DOHH2 (cell line): ENCODE results near the gene EXOSC2.
A peak's percentile ranks its signal among the peaks of the same experiment; 100 is the strongest.

Experiments used
- H3F3A ChIP-seq: fragments of 200-600 bp; sonication (generic), shearing (Covaris generic); 2 replicates; pipeline ENCODE4 v1.6.0; 2016; ENCODE audit warnings: antibody characterized with exemption, mild to moderate bottlenecking; ENCODE audit not compliant: control insufficient read depth, insufficient read depth
- H3K27ac ChIP-seq: fragments of 200-600 bp; sonication (generic); 2 replicates; pipeline ENCODE4 v1.5.1; 2014; ENCODE audit warnings: low read depth, mild to moderate bottlenecking, low read length, moderate library complexity
- H3K27me3 ChIP-seq: fragments of 200-600 bp; sonication (generic); 2 replicates; pipeline ENCODE4 v1.6.1; 2014; ENCODE audit warnings: mild to moderate bottlenecking, low read length, mixed read lengths; ENCODE audit not compliant: control insufficient read depth
- H3K36me3 ChIP-seq: fragments of 200-600 bp; sonication (generic); 2 replicates; pipeline ENCODE4 v1.6.1; 2014; ENCODE audit warnings: mild to moderate bottlenecking, low read length, moderate library complexity, mixed read lengths; ENCODE audit not compliant: control insufficient read depth
- H3K4me1 ChIP-seq: fragments of 200-600 bp; sonication (generic); 2 replicates; pipeline ENCODE4 v1.6.1; 2014; ENCODE audit warnings: mild to moderate bottlenecking, low read length, mixed read lengths; ENCODE audit not compliant: control insufficient read depth
- H3K4me2 ChIP-seq: fragments of 200-600 bp; sonication (generic); 2 replicates; pipeline ENCODE4 v1.6.0; 2014; ENCODE audit warnings: mild to moderate bottlenecking, low read length, moderate library complexity
- H3K4me3 ChIP-seq: fragments of 200-600 bp; sonication (generic); 2 replicates; pipeline ENCODE4 v1.5.1; 2014; ENCODE audit warnings: mild to moderate bottlenecking, low read length, mixed read lengths
- H3K79me2 ChIP-seq: fragments of 200-600 bp; sonication (generic); 2 replicates; pipeline ENCODE4 v1.6.1; 2014; ENCODE audit warnings: mild to moderate bottlenecking, low read length, mixed read lengths; ENCODE audit not compliant: control insufficient read depth
- H3K9me2 ChIP-seq: fragments of 200-600 bp; sonication (generic); replicated peaks from 2 replicates; pipeline ENCODE4 v1.6.1; 2014; ENCODE audit warnings: mild to moderate bottlenecking, low read length, mixed read lengths; ENCODE audit not compliant: control insufficient read depth
- H3K9me3 ChIP-seq: fragments of 200-600 bp; sonication (generic); 2 replicates; pipeline ENCODE4 v1.6.1; 2014; ENCODE audit warnings: antibody characterized with exemption, low read length, mixed read lengths; ENCODE audit not compliant: control insufficient read depth, insufficient read depth
- H4K20me1 ChIP-seq: fragments of 200-600 bp; sonication (generic); 2 replicates; pipeline ENCODE4 v1.6.0; 2014; ENCODE audit warnings: low read depth, mild to moderate bottlenecking, antibody characterized with exemption, low read length, moderate library complexity; ENCODE audit not compliant: control insufficient read depth, insufficient read depth
- EZH2phosphoT487 ChIP-seq: fragments of 200-600 bp; sonication (generic); IDR thresholded peaks from 2 replicates; pipeline ENCODE4 v1.6.1; 2017; ENCODE audit warnings: borderline replicate concordance, mild to moderate bottlenecking, antibody characterized with exemption, low read length, moderate library complexity, mixed read lengths
- TF ChIP-seq, protein P1 (sequence below): fragments of 200-600 bp; sonication (generic); IDR thresholded peaks from one replicate; pipeline ENCODE4 v1.5.1; 2014; ENCODE audit warnings: antibody characterized with exemption, mild to moderate bottlenecking, low read depth, low read length; ENCODE audit not compliant: poor library complexity, severe bottlenecking

EXOSC2 gene

DNA sequence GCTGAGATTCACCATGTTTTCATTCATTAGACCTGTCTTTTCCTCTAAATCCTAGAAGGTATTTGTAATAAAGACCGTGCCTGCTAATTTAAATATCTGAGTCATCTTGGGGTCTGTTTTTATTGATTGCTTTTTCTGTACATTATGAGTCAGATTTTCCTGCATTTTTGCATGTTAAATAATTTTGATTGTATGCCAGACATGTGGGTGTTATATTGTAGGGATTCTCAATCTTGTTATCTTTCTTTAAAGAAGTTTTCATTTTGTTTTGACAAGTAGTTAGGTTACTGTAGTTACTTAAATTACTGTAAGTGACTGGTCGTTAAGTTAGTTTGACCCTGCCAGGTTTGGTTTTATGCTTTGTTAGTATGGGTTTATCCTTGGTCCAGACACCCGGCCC is 35.1 kb downstream of the EXOSC2 start:
- peaks cover 5% of the 10 kb centered on the region for H3K79me2 ChIP-seq
- H3K27ac ChIP-seq: no peak overlapping the region
- TF ChIP-seq EZH2phosphoT487: no peak
- TF ChIP-seq, protein P1, sequence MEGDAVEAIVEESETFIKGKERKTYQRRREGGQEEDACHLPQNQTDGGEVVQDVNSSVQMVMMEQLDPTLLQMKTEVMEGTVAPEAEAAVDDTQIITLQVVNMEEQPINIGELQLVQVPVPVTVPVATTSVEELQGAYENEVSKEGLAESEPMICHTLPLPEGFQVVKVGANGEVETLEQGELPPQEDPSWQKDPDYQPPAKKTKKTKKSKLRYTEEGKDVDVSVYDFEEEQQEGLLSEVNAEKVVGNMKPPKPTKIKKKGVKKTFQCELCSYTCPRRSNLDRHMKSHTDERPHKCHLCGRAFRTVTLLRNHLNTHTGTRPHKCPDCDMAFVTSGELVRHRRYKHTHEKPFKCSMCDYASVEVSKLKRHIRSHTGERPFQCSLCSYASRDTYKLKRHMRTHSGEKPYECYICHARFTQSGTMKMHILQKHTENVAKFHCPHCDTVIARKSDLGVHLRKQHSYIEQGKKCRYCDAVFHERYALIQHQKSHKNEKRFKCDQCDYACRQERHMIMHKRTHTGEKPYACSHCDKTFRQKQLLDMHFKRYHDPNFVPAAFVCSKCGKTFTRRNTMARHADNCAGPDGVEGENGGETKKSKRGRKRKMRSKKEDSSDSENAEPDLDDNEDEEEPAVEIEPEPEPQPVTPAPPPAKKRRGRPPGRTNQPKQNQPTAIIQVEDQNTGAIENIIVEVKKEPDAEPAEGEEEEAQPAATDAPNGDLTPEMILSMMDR: no peak
- H4K20me1 ChIP-seq: no peaks in the 10 kb centered on the region
- H3K9me3 ChIP-seq: no peaks in the 10 kb centered on the region
- H3F3A ChIP-seq: no peaks in the 10 kb centered on the region
- H3K4me3 ChIP-seq: no peak overlapping the region
- H3K4me2 ChIP-seq: no peak overlapping the region
- H3K36me3 ChIP-seq: no peaks in the 10 kb centered on the region
- no peaks in the 10 kb centered on the region for H3K27me3 ChIP-seq
- H3K4me1 ChIP-seq: no peaks in the 10 kb centered on the region
- no peaks in the 10 kb centered on the region for H3K9me2 ChIP-seq

DNA sequence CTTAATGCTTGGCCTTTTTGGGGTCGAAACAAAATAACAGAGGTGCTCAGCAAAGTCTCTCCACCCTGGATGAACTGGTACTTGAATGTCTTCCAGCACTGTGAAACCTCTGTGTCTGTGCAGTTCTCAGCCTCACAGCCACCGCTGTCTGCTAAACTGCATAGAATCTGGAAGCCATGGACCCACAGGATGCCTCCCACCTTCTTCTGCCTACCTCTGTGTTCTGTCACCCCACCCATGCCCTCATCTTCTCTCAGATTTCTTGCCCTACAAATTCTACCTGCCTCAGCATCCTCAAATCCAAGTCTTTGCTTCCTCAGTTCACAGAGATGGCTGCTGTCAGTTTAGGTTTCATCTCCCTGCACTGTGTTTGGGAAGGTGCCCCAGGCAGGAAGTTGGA is 35.6 kb downstream of the EXOSC2 start:
- peaks cover 5% of the 10 kb centered on the region for H3K79me2 ChIP-seq
- no peaks in the 10 kb centered on the region for H3F3A ChIP-seq
- no peaks in the 10 kb centered on the region for H3K9me3 ChIP-seq
- H3K27ac ChIP-seq: no peak overlapping the region
- H3K9me2 ChIP-seq: no peaks in the 10 kb centered on the region
- no peaks in the 10 kb centered on the region for H4K20me1 ChIP-seq
- no peak overlapping the region for H3K4me3 ChIP-seq
- no peaks in the 10 kb centered on the region for H3K4me1 ChIP-seq
- TF ChIP-seq, protein P1: no peak
- TF ChIP-seq EZH2phosphoT487: no peak
- no peaks in the 10 kb centered on the region for H3K36me3 ChIP-seq
- H3K4me2 ChIP-seq: no peak overlapping the region
- H3K27me3 ChIP-seq: no peaks in the 10 kb centered on the region

DNA sequence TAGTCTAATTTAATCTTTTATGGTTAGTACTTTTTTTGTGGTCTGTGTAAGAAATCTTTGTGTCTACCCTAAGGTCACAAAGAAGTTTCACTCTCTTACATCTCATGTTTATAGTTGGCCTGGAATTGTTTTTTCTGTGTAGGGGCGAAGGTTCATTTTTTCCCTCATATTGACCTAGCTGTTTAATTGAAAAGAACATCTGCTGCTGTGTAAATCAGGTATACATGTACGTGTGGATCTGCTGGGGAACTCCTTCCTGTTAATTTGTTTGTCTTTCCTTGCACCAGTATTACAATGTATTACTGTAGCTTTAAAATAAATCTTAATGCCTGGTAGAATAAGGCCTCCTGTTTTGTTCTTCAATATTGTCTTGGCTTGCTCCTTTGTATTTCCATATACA is 37.8 kb downstream of the EXOSC2 start:
- Histone ChIP-seq H3K79me2 (peaks cover 9% of the 10 kb centered on the region), H3F3A (no peaks in the 10 kb centered on the region), H4K20me1 (no peaks in the 10 kb centered on the region), H3K27ac (no peak overlapping the region), H3K4me2 (no peak overlapping the region), H3K4me3 (no peak overlapping the region), H3K9me2 (no peaks in the 10 kb centered on the region), H3K9me3 (no peaks in the 10 kb centered on the region), H3K36me3 (no peaks in the 10 kb centered on the region), H3K27me3 (no peaks in the 10 kb centered on the region), H3K4me1 (no peaks in the 10 kb centered on the region)
- TF ChIP-seq EZH2phosphoT487: no peak
- TF ChIP-seq, protein P1: no peak

DNA sequence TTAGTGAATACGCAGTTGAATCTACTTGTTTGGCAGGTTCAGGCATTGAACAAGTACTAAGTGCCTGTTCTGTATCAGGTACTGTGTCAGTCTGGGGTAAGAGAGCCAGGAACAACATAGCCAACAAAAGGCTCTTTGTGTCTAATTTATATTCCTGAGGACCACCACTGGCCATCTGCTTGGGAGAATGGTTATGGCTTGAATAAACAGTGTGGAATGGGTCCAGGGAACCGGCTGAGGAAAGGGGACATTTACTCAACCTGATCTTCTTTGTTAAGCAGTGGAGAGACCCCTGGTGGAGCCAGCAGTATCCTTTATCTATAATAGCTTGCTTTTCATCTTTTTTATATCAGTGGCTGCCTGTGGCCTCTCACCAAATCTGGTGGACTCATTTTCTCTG is 38.6 kb downstream of the EXOSC2 start:
- Histone ChIP-seq H3K27ac (no peak overlapping the region), H3K4me1 (no peaks in the 10 kb centered on the region), H3K4me2 (no peak overlapping the region), H3K27me3 (no peaks in the 10 kb centered on the region), H4K20me1 (no peaks in the 10 kb centered on the region), H3K79me2 (peaks cover 12% of the 10 kb centered on the region), H3F3A (no peaks in the 10 kb centered on the region), H3K9me3 (no peaks in the 10 kb centered on the region), H3K4me3 (no peak overlapping the region), H3K9me2 (no peaks in the 10 kb centered on the region), H3K36me3 (no peaks in the 10 kb centered on the region)
- TF ChIP-seq, protein P1: peak; percentile 25
- no peak for TF ChIP-seq EZH2phosphoT487
